ENCODE results near the gene ROPN1B.

GRCh38 chr3:126025116-126025729 lies 56.2 kb downstream of the ROPN1B start:
- no peak for TF ChIP-seq CTCF (IDR thresholded peaks at IDR 0.05)
- no peak for TF ChIP-seq POLR2A (IDR thresholded peaks at IDR 0.05)

Measured in esophagus squamous epithelium (tissue), 4 donors.